Activated T-cell treated with anti-CD3 and anti-CD28 coated beads, Interleukin-2, amount 50 U/mL, for 48 hours (primary cell): ENCODE measurements around the gene P2RY13.

ENCODE experiments used
- DNase-seq, 2 experiments: peaks; one replicate each; pipeline ENCODE4 v3.0.0-alpha.2; 2020

Gene P2RY13

DNA sequence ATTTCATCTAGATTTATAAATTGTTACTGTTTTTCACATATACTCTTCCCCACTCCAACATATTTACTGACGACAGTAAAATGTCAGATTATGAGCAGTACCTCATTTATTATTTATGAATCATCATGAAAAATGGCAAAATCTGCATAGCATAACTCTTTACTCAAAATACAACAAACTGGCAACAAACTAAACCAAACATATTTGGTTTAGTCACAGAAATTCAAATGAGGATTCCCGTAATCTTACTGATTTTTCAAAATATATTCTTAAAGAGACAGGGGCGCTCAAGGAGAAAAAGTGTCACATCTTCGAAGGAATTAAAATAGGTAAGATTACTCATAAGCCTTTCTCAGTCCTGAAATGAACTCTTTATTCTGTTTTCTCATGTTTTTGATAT, 9.7 kb downstream of the P2RY13 start:
- no peak for DNase-seq

GRCh38 chr3:151318991-151319390, 10.4 kb downstream of the P2RY13 start:
- no peak for DNase-seq

DNA sequence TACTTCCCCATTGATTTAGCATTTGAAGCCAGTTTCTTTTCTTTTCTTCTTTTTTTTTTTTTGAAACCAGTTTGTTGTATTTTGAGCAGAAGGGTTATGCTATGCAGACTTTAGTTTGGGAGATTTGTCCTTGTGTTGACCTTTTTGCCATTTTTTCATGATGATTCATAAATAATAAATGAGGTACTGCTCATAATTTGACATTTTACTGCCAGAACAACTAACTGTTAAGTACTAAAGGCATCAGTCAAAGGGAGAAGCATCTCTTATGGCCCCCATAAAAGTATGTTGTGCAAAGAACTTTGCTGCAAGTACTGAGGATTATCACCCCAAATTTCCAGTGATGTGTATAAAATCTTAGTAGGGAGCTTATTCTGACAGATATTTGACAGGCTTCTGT, 11.0 kb downstream of the P2RY13 start:
- DNase-seq: no peak

DNA sequence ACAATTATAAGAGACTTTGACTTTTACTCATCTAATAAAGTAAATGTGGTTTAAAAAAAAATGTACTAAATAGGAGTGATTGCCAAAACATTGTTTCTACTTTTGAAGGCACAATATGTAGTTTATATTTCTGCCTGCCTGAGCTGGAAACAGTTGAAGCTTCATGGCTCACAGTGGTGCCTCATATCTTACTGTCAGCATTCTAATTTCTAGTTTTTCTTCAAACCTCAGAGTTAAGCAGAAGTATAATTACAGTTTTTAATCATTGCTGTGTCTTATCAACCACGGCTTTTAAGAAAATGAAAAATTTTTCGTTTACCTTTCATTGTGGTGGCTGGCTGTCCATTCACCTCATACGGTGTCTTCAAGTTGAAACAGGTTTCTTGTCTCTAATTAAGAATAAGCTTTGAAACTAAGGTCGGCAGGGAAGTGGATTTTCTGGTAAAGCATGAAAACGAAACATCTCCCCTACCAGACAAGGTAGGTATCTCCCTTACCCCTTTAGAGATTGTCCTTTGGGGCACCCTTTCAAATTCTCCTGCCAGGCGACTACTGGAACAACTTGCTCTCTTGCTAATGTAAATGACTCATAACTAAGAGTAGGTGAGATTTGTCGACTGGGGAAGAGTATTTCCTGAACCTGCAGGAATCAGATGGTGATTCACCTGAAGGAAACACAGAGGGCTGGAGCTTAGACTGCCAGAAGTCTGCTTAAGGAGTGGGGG, 12.9 kb downstream of the P2RY13 start, which contains the start of gene GPR87:
GPR87 (minus strand) TSS at position 554 of the 725 bp plus-strand sequence. CDS start 16,720 bp downstream, outside the sequence.
- no peak for DNase-seq

DNA sequence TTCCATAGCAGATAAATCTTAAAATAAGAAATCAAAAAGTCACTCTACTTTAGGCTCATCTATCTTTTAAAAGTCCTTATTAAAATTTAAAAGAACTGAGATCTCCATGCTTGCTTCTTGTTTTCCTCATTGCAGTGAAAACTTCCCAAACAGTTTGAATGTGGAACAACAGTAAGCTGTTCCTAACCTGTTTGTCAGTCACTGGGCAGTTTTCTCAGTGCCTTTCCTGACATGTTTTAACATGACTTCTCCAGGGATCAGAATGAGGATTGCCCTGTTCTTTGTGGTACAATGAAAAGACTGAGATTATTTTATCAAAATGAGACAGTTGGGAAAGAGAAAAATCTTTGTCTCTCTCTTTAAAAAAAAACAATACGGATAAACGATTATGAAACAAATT, 13.5 kb downstream of the P2RY13 start:
- DNase-seq: no peak

- no peak for DNase-seq
Measured at GRCh38 chr3:151315136-151315535, 14.2 kb downstream of the P2RY13 start.

DNA sequence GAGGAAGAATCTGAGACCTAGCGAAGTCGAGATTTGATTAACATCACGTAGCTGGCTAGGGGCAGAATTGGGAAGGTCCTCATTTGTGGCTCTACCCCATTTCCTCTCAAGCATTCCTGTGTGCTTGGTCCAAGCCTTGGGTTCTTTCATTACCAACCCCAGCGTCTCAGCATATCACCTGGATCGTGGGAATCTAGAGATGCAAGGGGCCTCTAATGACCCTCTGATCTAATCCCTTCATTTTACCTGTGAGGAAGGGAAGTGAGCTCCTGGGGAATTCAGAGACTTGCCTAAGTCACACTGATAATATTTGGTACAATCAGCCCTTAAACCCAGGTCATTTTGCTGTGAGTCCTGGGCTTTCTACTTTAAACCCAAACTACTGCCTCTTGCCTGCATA, 14.8 kb downstream of the P2RY13 start:
- no peak for DNase-seq

GRCh38 chr3:151314137-151314536, 15.2 kb downstream of the P2RY13 start:
- no peak for DNase-seq

DNA sequence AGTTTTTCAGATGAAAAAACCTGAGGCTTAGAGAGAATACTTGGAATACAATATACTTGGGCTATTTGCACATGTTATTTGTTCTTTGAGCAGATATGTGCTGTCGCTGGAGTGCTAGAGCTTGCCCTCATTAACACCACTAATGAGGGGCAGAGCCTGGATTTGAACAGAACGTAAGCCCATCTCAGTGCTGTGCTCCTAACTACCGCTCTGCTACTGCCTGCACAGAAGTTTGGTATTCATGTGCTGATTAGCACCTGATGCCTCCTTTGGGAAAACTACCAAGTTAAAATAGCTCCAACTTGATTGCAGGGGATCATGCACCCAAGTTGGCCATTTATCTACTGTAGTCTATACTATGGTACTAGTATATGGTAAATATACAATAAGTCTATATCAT, 16.4 kb downstream of the P2RY13 start:
- no peak for DNase-seq

GRCh38 chr3:151309566-151309965, 19.8 kb downstream of the P2RY13 start:
- no peak for DNase-seq

- DNase-seq: no peak
Measured at GRCh38 chr3:151307583-151308488, 21.5 kb downstream of the P2RY13 start.

GRCh38 chr3:151307131-151307530, 22.2 kb downstream of the P2RY13 start:
- no peak for DNase-seq

DNA sequence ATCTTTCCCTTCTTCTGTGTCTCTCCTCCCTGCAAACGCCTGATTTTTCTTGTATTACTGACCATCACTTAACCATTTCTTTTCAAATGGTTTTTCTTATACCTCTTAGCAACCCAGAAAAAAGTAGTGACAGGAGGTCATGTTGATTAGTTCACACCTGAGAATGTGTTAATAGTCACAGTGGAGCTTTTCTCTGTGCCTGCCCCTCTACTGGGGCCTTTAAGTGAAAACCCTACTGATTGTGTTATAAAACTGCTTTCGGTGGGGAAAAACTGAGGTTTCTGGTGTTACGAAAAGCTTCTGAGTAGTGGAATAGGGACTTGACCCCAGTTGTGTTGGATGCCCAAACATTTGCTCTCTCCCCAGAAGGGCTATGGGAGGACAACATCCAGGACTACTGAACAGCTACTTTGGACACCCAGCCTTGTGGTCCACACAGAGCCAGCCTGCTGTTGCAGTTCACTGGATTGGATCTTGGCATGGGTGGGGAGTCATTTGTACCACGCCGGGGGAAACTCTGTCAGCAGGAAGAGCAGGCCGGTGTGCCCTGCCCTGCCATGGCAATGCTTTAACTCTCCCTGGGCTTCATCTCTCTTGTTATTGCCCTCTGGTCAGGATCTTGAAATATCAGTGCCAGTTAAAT, 23.1 kb downstream of the P2RY13 start:
- DNase-seq: peak in 1 of 2 experiments; percentile 45

GRCh38 chr3:151305775-151306151, 23.6 kb downstream of the P2RY13 start:
- no peak for DNase-seq

DNA sequence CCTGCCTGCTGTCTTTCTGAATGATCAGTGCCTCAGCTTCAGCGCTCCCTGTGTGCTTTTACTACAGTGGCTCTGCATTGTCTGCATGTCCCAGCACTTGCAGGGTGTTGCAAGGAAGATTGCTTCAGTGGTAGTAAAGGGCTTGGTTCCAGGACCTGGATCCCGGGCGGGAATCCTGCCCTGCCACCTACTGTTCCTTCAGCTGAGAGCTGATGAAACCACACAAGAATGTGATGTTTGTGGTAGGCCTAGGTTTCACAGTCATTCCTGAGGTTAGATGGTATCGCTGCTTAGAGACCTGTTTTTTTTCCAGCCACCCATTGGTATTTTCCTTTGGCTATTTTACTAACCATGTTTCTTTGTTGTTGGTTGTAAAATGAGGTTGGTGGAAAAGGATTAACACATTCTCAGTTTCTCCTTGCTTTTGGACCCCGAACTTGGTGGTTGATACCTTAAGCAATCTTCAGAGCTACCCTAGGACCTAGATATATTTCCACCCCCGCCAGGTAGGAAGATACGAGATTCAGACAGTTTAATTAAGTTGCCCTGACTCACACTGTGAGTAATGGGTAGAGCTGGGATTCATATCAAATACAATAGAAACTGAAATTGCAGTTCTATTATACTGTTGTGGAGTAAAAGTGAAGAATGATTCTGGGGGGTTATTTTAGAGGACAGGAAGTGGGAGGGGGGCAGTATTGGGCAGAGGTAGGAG, 24.1 kb downstream of the P2RY13 start:
- DNase-seq: peak; percentile 69 to 71

DNA sequence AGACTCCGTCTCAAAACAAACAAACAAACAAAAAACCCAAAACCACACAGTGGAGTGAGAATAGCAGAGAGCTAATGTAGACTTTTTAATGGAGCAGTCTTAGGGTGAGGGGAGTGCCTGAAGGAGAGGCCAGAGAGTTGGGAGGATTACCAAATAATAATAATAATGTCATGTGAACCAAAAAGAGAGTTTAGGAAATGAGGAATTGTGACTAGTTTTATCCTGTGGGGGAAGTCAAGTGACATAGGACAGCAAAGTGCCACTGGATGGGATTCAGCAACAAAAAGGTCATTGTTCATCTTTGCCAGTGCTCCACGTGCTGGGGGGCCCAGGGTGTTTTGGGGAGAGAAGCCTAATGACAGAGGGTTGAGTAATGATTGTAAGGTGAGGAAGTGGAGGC, 25.6 kb downstream of the P2RY13 start:
- no peak for DNase-seq

GRCh38 chr3:151301787-151302186, 27.6 kb downstream of the P2RY13 start:
- no peak for DNase-seq

- no peak for DNase-seq
Measured at GRCh38 chr3:151300539-151300938, 28.8 kb downstream of the P2RY13 start.

DNA sequence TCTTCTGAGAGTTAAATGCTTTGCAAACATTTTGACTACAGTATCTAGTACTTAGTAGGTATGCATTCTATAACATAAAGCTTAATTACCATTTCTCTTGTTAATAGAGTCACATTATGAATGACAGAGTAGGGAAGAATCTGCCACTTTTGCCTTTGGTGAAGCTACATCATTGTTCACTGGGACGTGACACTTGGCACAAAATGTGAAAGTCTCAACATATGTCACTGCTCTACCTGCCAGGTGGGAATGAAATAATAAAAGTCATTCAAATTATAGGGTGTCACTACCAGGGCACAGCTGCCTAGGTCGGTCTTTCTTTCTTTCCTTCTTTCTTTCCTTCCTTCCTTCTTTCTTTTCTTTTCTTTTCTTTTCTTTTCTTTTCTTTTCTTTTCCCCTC, 30.3 kb downstream of the P2RY13 start:
- DNase-seq: no peak

GRCh38 chr3:151297429-151297828, 31.9 kb downstream of the P2RY13 start:
- DNase-seq: no peak

GRCh38 chr3:151296226-151296625, 33.1 kb downstream of the P2RY13 start:
- no peak for DNase-seq

DNA sequence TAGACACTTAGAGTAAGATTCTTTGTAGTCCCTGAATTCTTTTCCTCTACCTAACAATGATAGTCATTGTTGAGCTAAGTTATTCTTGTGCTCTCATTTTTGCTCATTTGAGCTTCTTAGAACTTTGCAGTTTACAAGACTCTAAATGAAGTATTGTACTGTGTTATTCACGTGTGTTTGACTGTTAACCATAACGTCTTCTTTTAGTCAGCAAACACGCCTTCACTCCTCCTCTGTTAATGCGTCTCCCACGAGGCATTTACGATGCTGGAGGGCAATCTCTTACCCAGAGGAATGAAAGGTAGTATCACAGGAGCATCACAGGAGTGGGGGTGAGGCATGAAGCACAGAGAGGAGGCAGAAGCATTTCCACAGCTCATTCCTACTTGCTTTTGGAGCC, 36.2 kb downstream of the P2RY13 start:
- no peak for DNase-seq

DNA sequence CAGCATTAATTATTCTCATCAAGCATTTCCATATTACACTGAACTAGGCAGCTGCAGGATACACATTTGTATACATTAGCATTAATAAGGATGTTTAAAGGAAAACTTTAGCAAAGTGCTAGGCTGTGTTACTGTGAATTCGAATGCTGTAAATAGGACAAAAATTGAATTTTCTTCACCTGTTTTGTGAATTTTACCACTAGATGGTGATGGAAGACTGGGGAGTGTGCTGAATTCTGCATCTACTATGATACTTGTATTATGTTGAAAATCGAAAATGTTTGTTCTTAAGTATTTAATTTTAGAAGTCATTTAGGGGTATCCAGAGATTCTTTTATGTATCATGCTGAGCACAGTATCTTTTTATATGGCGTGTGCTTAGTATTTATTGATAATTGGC, 38.7 kb downstream of the P2RY13 start:
- no peak for DNase-seq
